LNCaP clone FGC (cell line): ENCODE measurements around the gene PLCXD3.
A peak's percentile ranks its signal among the peaks of the same experiment; 100 is the strongest.

ENCODE experiments used
- DNase-seq: peaks from one replicate; pipeline ENCODE4 v3.0.0-alpha.2; 2011; ENCODE audit warnings: low read depth
- H3K4me3 ChIP-seq: 2 replicates; pipeline ENCODE4 v1.5.1; 2011; ENCODE audit warnings: mild to moderate bottlenecking, low read depth, low read length, control low read depth
- CTCF ChIP-seq: IDR thresholded peaks from 2 replicates; pipeline ENCODE4 v1.5.1; 2012; ENCODE audit warnings: mild to moderate bottlenecking; ENCODE audit not compliant: control insufficient read depth, insufficient read depth; ENCODE audit errors: extremely low read depth

PLCXD3 gene

GRCh38 chr5:41270423-41271251, 239.8 kb downstream of the PLCXD3 start:
- peak; percentile 21 for DNase-seq
- H3K4me3 ChIP-seq = no peak overlapping the region
- TF ChIP-seq CTCF = peak; percentile 92

GRCh38 chr5:41268894-41269293, 241.5 kb downstream of the PLCXD3 start:
- no peak for DNase-seq

DNA sequence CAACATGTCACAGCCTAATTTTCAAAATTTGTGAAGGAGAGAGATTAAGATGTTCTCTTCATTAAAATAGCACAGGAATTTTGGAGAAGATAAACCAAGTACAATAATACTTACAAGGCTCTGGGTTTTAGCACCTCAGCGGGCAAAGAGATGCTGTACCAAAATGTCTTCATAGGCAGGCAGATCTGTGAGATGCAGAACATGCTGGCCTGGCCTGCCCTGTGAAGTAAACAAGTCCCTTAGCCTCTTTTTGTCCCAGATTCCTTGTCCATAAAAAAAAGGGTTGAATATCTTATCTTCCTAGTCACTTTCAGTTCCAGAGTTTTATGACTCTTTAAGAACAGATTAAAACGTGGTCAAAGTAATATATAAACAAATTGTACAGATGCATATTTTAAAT, 244.0 kb downstream of the PLCXD3 start:
- no peak overlapping the region for H3K4me3 ChIP-seq
- no peak for TF ChIP-seq CTCF
- no peak for DNase-seq

More at GRCh38 chr5:41268894-41269293, 241.5 kb downstream of the PLCXD3 start:
- H3K4me3 ChIP-seq = no peak overlapping the region
- no peak for TF ChIP-seq CTCF

- TF ChIP-seq CTCF = no peak
- no peak overlapping the region for H3K4me3 ChIP-seq
- DNase-seq = no peak
Measured at GRCh38 chr5:41264019-41264418, 246.4 kb downstream of the PLCXD3 start.

- DNase-seq = no peak
- no peak for TF ChIP-seq CTCF
- H3K4me3 ChIP-seq = no peak overlapping the region
Measured at GRCh38 chr5:41263335-41263734, 247.1 kb downstream of the PLCXD3 start.
